PFSK-1 (cell line): ENCODE results near the gene GP1BA.

Experiments used
- FOXP2 ChIP-seq: optimal IDR thresholded peaks from 2 replicates; pipeline ENCODE3; 2011; ENCODE audit warnings: borderline replicate concordance, control low read depth, inconsistent platforms; ENCODE audit not compliant: insufficient read depth; ENCODE audit errors: extremely low read length, extremely low read depth
- POLR2AphosphoS5 ChIP-seq: IDR thresholded peaks from 2 replicates; pipeline ENCODE4 v1.6.1; 2012; ENCODE audit warnings: low read depth, mild to moderate bottlenecking, control low read depth, low read length, moderate library complexity
- REST ChIP-seq, 2 experiments: IDR thresholded peaks; 2 replicates each; pipeline versions ENCODE4 v1.6.1 to v1.8.0; 2011 to 2012; ENCODE audit warnings: low read depth in 2 of 2, low read length in 2 of 2, control low read depth in 1 of 2, inconsistent platforms in 1 of 2, mild to moderate bottlenecking in 1 of 2, moderate library complexity in 1 of 2; ENCODE audit not compliant: insufficient read depth in 1 of 2
- SIN3A ChIP-seq: IDR thresholded peaks from 2 replicates; pipeline ENCODE4 v1.6.1; 2012; ENCODE audit warnings: mild to moderate bottlenecking, low read length, moderate library complexity, borderline replicate concordance; ENCODE audit not compliant: insufficient read depth
- TAF1 ChIP-seq: IDR thresholded peaks from 2 replicates; pipeline ENCODE4 v1.6.1; 2012; ENCODE audit warnings: low read length, control low read depth, borderline replicate concordance; ENCODE audit not compliant: insufficient read depth

GP1BA gene

GRCh38 chr17:4969047-4969550 is 37.0 kb downstream of the GP1BA start:
- TF ChIP-seq POLR2AphosphoS5 (peak; percentile 63), SIN3A (no peak), TAF1 (peak; percentile 34; the same call in 1 of the 2 replicates), FOXP2 (no peak)

GRCh38 chr17:4969551-4970173 is 37.6 kb downstream of the GP1BA start:
- TF ChIP-seq TAF1: no peak
- no peak; the same call in 1 of the 2 replicates for TF ChIP-seq POLR2AphosphoS5
- TF ChIP-seq FOXP2: no peak
- peak in 1 of 2 experiments; percentile 33; a peak in 1 of 4 replicates for TF ChIP-seq REST (IDR thresholded peaks at IDR 0.05; ENCODE audit: insufficient read depth in 1 of 2, low read depth in 2 of 2, low read length in 2 of 2)
- no peak for TF ChIP-seq SIN3A

- no peak for TF ChIP-seq SIN3A
- no peak for TF ChIP-seq TAF1
- no peak for TF ChIP-seq REST (IDR thresholded peaks at IDR 0.05; ENCODE audit: insufficient read depth in 1 of 2, low read depth in 2 of 2, low read length in 2 of 2)
- TF ChIP-seq POLR2AphosphoS5: no peak
- no peak for TF ChIP-seq FOXP2
These were observed 38.2 kb downstream of the GP1BA start for GRCh38 chr17:4970273-4970672.

- no peak for TF ChIP-seq POLR2AphosphoS5
These were observed 39.7 kb downstream of the GP1BA start for GRCh38 chr17:4971826-4972225.

- TF ChIP-seq POLR2AphosphoS5 (no peak), FOXP2 (no peak), REST (IDR thresholded peaks at IDR 0.05; ENCODE audit: insufficient read depth in 1 of 2, low read depth in 2 of 2, low read length in 2 of 2) (no peak), TAF1 (no peak), SIN3A (no peak)
These were observed 40.2 kb downstream of the GP1BA start for GRCh38 chr17:4972322-4972721.

GRCh38 chr17:4972752-4973151 is 40.7 kb downstream of the GP1BA start:
- TF ChIP-seq REST (IDR thresholded peaks at IDR 0.05; ENCODE audit: insufficient read depth in 1 of 2, low read depth in 2 of 2, low read length in 2 of 2) (no peak), POLR2AphosphoS5 (no peak; the same call in 1 of the 2 replicates), FOXP2 (no peak), SIN3A (no peak), TAF1 (no peak)
